Measurements from ENCODE around the gene ADGRF3. TPM values are rescaled to one million over a fixed set of nuclear protein-coding genes. Genes with fewer than 3 reads are reported as not detected.

The ADGRF3 gene
- total and polyA plus RNA-seq, 10 of the 15 experiments (the other 5 are each of a cell fraction or from before 2014, with no cell fraction given): 0.03 to 3.1 (median 0.84) TPM

DNA sequence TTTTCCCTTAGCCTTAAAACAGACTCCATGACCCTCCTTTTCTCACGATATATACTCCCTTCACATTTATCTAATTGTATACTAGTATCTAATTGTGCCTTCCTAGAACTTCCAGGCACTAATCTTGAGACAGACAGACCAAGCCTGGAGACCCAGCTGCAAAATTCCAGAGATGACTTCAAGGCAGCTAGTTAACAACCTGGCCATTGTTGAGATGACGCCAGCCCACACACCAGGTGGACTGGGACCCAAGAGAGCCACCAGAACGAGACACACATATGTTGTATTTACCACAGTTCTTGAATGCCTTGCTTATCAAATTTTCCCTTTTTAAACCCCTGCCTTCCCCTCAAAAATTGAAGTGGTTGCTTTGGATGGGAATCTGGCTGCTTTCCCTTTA lies 49.5 kb downstream of the ADGRF3 start:
- no peak for DNase-seq (ENCODE audit: low read depth, low spot score)
- no peak for ATAC-seq
- ChIA-PET SMC1A (ENCODE audit: uncharacterized antibody, unreplicated experiment) (no interaction called here), CTCF (no interaction called here), RAD21 (ENCODE audit: unreplicated experiment) (no interaction called here), POLR2A (no interaction called here)
- H2AFZ ChIP-seq (ENCODE audit: control insufficient read depth, low read depth, low read length): no peak overlapping the region
- TF ChIP-seq CEBPB (IDR thresholded peaks at IDR 0.05; ENCODE audit: borderline replicate concordance in 1 of 2, low read depth in 2 of 2, low read length in 2 of 2) (no peak), BHLHE40 (IDR thresholded peaks at IDR 0.05; ENCODE audit: borderline replicate concordance in 1 of 2, low read depth in 2 of 2, low read length in 1 of 2) (no peak), JUNB (IDR thresholded peaks at IDR 0.05) (no peak), BACH1 (IDR thresholded peaks at IDR 0.05; ENCODE audit: borderline replicate concordance) (no peak), GABPA (IDR thresholded peaks at IDR 0.05; ENCODE audit: low read depth) (no peak), NFYB (IDR thresholded peaks at IDR 0.05; ENCODE audit: insufficient read depth, low read depth, low read length) (no peak)
- TF ChIP-seq, protein P1, sequence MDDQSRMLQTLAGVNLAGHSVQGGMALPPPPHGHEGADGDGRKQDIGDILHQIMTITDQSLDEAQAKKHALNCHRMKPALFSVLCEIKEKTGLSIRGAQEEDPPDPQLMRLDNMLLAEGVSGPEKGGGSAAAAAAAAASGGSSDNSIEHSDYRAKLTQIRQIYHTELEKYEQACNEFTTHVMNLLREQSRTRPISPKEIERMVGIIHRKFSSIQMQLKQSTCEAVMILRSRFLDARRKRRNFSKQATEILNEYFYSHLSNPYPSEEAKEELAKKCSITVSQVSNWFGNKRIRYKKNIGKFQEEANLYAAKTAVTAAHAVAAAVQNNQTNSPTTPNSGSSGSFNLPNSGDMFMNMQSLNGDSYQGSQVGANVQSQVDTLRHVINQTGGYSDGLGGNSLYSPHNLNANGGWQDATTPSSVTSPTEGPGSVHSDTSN (IDR thresholded peaks at IDR 0.05; ENCODE audit: insufficient replicate concordance, low read depth, low read length): no peak
- no peaks in the 10 kb centered on the region for H3K36me3 ChIP-seq (ENCODE audit: control insufficient read depth in 2 of 2, insufficient read depth in 2 of 2, low read length in 1 of 2)
- BruUV-seq (replicated peaks): no TSS peak
- H3K9ac ChIP-seq (ENCODE audit: control insufficient read depth, insufficient read depth, low read length): no peak overlapping the region
- intact Hi-C loops (cut with micrococcal nuclease; ENCODE audit: unreplicated experiment) (no loop called here), in situ Hi-C loops (cut with MboI) (no loop called here)
- no peaks in the 10 kb centered on the region for H3K79me2 ChIP-seq (ENCODE audit: control insufficient read depth, insufficient read depth, low read length)
- no peak for FAIRE-seq
- peaks cover 4% of the 10 kb centered on the region; the same call in 1 of the 2 replicates for H3K4me1 ChIP-seq (ENCODE audit: control insufficient read depth, insufficient read depth, low read length)
- no peak overlapping the region for H3K4me3 ChIP-seq
- no peak overlapping the region for H3K27ac ChIP-seq (ENCODE audit: control insufficient read depth, insufficient read depth)
- no peak overlapping the region for H3K4me2 ChIP-seq (ENCODE audit: control insufficient read depth, insufficient read depth)
- no peaks in the 10 kb centered on the region for H4K20me1 ChIP-seq (ENCODE audit: control insufficient read depth, insufficient read depth)
- WGBS (ENCODE audit: insufficient coverage, insufficient replicate concordance, low lambda C conversion rate, missing lambda C conversion rate): 69% methylated on average over 3 of the region's 3 CpGs
- no peaks in the 10 kb centered on the region for H3K9me3 ChIP-seq (replicated peaks; ENCODE audit: control insufficient read depth, insufficient read depth, low read length)
- no peaks in the 10 kb centered on the region for H3K27me3 ChIP-seq (replicated peaks in 1 of 2; ENCODE audit: control insufficient read depth in 2 of 2, insufficient read depth in 2 of 2, low read length in 1 of 2)

DNA sequence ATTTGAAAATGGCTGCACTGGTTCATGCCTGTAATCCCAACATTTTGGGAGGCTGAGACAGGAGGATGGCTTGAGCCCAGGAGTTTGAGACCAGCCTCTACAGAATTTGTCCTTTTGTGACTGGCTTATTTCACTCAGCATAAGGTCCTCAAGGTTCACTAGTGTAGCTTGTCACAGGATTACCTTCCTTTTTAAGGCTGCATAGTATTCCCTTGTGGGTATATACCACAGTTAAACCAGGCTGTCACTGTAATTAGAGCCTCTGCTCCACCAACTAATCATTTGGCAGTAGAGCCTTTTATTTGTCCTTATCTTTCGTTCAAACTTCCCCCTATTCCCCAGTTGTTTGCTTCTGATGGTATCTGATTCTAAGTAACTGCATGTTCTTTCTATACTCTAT lies 51.1 kb downstream of the ADGRF3 start:
- H3K4me3 ChIP-seq: no peak overlapping the region
- in situ Hi-C loops (cut with MboI): no loop called here
- no peak overlapping the region for H3K4me2 ChIP-seq (ENCODE audit: control insufficient read depth, insufficient read depth)
- intact Hi-C loops (cut with micrococcal nuclease; ENCODE audit: unreplicated experiment): no loop called here
- FAIRE-seq: no peak
- H3K4me1 ChIP-seq (ENCODE audit: control insufficient read depth, insufficient read depth, low read length): peaks cover 4% of the 10 kb centered on the region; the same call in 1 of the 2 replicates
- SMC1A ChIA-PET (ENCODE audit: uncharacterized antibody, unreplicated experiment): no interaction called here
- H2AFZ ChIP-seq (ENCODE audit: control insufficient read depth, low read depth, low read length): no peak overlapping the region
- no peaks in the 10 kb centered on the region for H3K9me3 ChIP-seq (replicated peaks; ENCODE audit: control insufficient read depth, insufficient read depth, low read length)
- POLR2A ChIA-PET: no interaction called here
- H3K9ac ChIP-seq (ENCODE audit: control insufficient read depth, insufficient read depth, low read length): no peak overlapping the region
- RAD21 ChIA-PET (ENCODE audit: unreplicated experiment): no interaction called here
- no peaks in the 10 kb centered on the region for H4K20me1 ChIP-seq (ENCODE audit: control insufficient read depth, insufficient read depth)
- H3K27ac ChIP-seq (ENCODE audit: control insufficient read depth, insufficient read depth): no peak overlapping the region
- CTCF ChIA-PET: no interaction called here
- BruUV-seq (replicated peaks): no TSS peak
- no peak for DNase-seq (ENCODE audit: low read depth, low spot score)
- H3K36me3 ChIP-seq (ENCODE audit: control insufficient read depth in 2 of 2, insufficient read depth in 2 of 2, low read length in 1 of 2): no peaks in the 10 kb centered on the region
- no peaks in the 10 kb centered on the region for H3K27me3 ChIP-seq (replicated peaks in 1 of 2; ENCODE audit: control insufficient read depth in 2 of 2, insufficient read depth in 2 of 2, low read length in 1 of 2)
- 56% methylated on average over 1 of the region's 1 CpG for WGBS (ENCODE audit: insufficient coverage, insufficient replicate concordance, low lambda C conversion rate, missing lambda C conversion rate)
- H3K79me2 ChIP-seq (ENCODE audit: control insufficient read depth, insufficient read depth, low read length): no peaks in the 10 kb centered on the region
- ATAC-seq: no peak
- TF ChIP-seq, protein P2, sequence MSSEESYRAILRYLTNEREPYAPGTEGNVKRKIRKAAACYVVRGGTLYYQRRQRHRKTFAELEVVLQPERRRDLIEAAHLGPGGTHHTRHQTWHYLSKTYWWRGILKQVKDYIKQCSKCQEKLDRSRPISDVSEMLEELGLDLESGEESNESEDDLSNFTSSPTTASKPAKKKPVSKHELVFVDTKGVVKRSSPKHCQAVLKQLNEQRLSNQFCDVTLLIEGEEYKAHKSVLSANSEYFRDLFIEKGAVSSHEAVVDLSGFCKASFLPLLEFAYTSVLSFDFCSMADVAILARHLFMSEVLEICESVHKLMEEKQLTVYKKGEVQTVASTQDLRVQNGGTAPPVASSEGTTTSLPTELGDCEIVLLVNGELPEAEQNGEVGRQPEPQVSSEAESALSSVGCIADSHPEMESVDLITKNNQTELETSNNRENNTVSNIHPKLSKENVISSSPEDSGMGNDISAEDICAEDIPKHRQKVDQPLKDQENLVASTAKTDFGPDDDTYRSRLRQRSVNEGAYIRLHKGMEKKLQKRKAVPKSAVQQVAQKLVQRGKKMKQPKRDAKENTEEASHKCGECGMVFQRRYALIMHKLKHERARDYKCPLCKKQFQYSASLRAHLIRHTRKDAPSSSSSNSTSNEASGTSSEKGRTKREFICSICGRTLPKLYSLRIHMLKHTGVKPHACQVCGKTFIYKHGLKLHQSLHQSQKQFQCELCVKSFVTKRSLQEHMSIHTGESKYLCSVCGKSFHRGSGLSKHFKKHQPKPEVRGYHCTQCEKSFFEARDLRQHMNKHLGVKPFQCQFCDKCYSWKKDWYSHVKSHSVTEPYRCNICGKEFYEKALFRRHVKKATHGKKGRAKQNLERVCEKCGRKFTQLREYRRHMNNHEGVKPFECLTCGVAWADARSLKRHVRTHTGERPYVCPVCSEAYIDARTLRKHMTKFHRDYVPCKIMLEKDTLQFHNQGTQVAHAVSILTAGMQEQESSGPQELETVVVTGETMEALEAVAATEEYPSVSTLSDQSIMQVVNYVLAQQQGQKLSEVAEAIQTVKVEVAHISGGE (CRISPR knock-in tag; IDR thresholded peaks at IDR 0.05): no peak
- TF ChIP-seq ZNF217 (IDR thresholded peaks at IDR 0.05): no peak
- no peak for TF ChIP-seq NR2C1 (IDR thresholded peaks at IDR 0.05)
- TF ChIP-seq PAX8 (IDR thresholded peaks at IDR 0.05): no peak
- TF ChIP-seq JUNB (IDR thresholded peaks at IDR 0.05): no peak
- no peak for TF ChIP-seq RB1 (IDR thresholded peaks at IDR 0.05; ENCODE audit: borderline replicate concordance)
- TF ChIP-seq BMI1 (IDR thresholded peaks at IDR 0.05; ENCODE audit: borderline replicate concordance): no peak

Data from GM12878 (cell line).